HG02798 (cell line): ENCODE data around the gene RGL3.
"Not testable (repeated sequence)": the region's sequence is repeated elsewhere in the genome, so short reads cannot be mapped to it uniquely, and the experiment has no call there.

Experiments
- ATAC-seq: cut with Tn5 transposase; IDR thresholded peaks from one replicate; pipeline ENCODE4 v1.9.1; 2021; ENCODE audit warnings: mild to moderate bottlenecking; ENCODE audit not compliant: unreplicated experiment, poor library complexity

RGL3 gene

GRCh38 chr19:11365557-11366117 is 53.5 kb downstream of the RGL3 start:
- ATAC-seq, result no peak

- no peak for ATAC-seq
Observed at GRCh38 chr19:11364935-11365334, 54.2 kb downstream of the RGL3 start.

- no peak for ATAC-seq
Observed at GRCh38 chr19:11364296-11364904, 54.7 kb downstream of the RGL3 start.

GRCh38 chr19:11363881-11364280 is 55.2 kb downstream of the RGL3 start:
- ATAC-seq, result no peak

GRCh38 chr19:11361771-11362731 is 57.1 kb downstream of the RGL3 start:
- ATAC-seq, result no peak

- no peak for ATAC-seq
Observed at GRCh38 chr19:11361037-11361770, 57.9 kb downstream of the RGL3 start.

- ATAC-seq, result no peak
Observed at GRCh38 chr19:11359421-11359820, 59.7 kb downstream of the RGL3 start.

GRCh38 chr19:11356676-11357550 is 62.2 kb downstream of the RGL3 start:
- ATAC-seq, result no peak

GRCh38 chr19:11356074-11356397 is 63.1 kb downstream of the RGL3 start:
- no peak for ATAC-seq

GRCh38 chr19:11355160-11356073 is 63.7 kb downstream of the RGL3 start, which contains the start of gene PLPPR2:
PLPPR2 (plus strand) TSS chr19:11355432; CDS start chr19:11357674, 2,242 bp downstream.
- ATAC-seq, result peak; percentile 63

- not testable (repeated sequence) for ATAC-seq
Observed at GRCh38 chr19:11354102-11354501, 65.0 kb downstream of the RGL3 start.

GRCh38 chr19:11349171-11349570 is 69.9 kb downstream of the RGL3 start:
- no peak for ATAC-seq

- no peak for ATAC-seq
Observed at GRCh38 chr19:11347546-11348039, 71.5 kb downstream of the RGL3 start.

GRCh38 chr19:11346104-11346940 is 72.8 kb downstream of the RGL3 start, which contains the start of the genes CCDC159 and TMEM205:
CCDC159 (plus strand) TSS chr19:11346519; CDS start chr19:11346607, 88 bp downstream.
TMEM205 (minus strand) TSS chr19:11346268; CDS start chr19:11345619, 649 bp downstream.
- peak; percentile 95 for ATAC-seq

GRCh38 chr19:11345122-11345803 is 73.9 kb downstream of the RGL3 start:
- no peak for ATAC-seq
